NB4 (cell line): Measurements from ENCODE around the gene IREB2.

Source experiments
- DNase-seq: peaks from one replicate; pipeline ENCODE4 v3.0.0; 2010; ENCODE audit warnings: low read depth
- H3K4me3 ChIP-seq: one replicate; pipeline ENCODE4 v1.5.1; 2011; ENCODE audit warnings: mild to moderate bottlenecking, low read depth, low read length, moderate library complexity
- MYC ChIP-seq: IDR thresholded peaks from 2 replicates; pipeline ENCODE4 v1.6.1; 2011; ENCODE audit warnings: low read depth, low read length
- POLR2A ChIP-seq: IDR thresholded peaks from 2 replicates; pipeline ENCODE4 v1.6.1; 2011; ENCODE audit warnings: mild to moderate bottlenecking; ENCODE audit not compliant: insufficient read length; ENCODE audit errors: extremely low read depth
- TF ChIP-seq, protein P1 (sequence below): IDR thresholded peaks from one replicate; pipeline ENCODE4 v1.5.1; 2012; ENCODE audit warnings: low read depth, low read length
- TF ChIP-seq, protein P2 (sequence below): IDR thresholded peaks from 2 replicates; pipeline ENCODE4 v1.6.1; 2011; ENCODE audit warnings: low read depth, low read length

Gene IREB2

DNA sequence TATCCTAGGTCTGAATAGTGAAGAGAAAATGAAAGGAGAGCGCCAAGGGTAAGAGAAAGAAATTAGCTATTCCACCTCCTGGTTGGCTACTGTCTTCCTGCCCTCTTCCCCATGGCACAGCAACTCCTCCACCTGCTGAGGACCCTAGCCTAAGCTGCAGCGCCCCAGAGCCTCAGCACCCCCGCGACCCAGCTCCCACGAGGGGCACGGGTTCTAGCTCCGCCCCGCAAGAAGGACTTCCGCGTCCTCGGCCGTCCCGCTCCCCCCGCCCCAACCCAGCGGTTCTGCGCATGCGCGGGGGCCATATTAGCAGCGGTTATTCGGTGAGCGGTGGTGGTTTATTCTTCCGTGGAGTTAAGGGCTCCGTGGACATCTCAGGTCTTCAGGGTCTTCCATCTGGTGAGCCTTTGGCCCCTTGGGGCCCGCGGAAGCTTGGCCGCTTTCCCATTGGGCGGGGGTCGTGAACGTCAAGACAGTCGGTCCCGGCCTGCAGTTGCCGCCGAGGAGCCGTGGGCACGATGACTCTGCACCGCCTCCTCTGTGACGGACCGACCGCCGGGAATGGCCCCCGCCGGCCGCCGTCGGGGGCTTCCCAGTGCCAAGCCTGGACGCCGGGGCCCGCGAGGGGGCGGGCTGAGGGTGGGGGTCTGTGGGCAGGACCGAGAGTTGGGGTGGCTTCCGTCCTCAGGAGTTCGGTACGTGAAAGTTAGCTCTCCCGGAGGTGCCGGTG, 102.3 kb downstream of the IREB2 start, which contains the start of gene PSMA4:
PSMA4 (plus strand) TSS at position 304 of the 730 bp plus-strand sequence. CDS start 1,484 bp downstream, outside the sequence.
- peak; percentile 94 for DNase-seq
- TF ChIP-seq, protein P1, sequence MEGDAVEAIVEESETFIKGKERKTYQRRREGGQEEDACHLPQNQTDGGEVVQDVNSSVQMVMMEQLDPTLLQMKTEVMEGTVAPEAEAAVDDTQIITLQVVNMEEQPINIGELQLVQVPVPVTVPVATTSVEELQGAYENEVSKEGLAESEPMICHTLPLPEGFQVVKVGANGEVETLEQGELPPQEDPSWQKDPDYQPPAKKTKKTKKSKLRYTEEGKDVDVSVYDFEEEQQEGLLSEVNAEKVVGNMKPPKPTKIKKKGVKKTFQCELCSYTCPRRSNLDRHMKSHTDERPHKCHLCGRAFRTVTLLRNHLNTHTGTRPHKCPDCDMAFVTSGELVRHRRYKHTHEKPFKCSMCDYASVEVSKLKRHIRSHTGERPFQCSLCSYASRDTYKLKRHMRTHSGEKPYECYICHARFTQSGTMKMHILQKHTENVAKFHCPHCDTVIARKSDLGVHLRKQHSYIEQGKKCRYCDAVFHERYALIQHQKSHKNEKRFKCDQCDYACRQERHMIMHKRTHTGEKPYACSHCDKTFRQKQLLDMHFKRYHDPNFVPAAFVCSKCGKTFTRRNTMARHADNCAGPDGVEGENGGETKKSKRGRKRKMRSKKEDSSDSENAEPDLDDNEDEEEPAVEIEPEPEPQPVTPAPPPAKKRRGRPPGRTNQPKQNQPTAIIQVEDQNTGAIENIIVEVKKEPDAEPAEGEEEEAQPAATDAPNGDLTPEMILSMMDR, result no peak
- peak; percentile 97 for TF ChIP-seq MYC
- TF ChIP-seq, protein P2, sequence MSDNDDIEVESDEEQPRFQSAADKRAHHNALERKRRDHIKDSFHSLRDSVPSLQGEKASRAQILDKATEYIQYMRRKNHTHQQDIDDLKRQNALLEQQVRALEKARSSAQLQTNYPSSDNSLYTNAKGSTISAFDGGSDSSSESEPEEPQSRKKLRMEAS, result peak; percentile 84
- TF ChIP-seq POLR2A, result peak; percentile 98
- peak within 1 kb of the TSS; percentile 100 for H3K4me3 ChIP-seq

DNA sequence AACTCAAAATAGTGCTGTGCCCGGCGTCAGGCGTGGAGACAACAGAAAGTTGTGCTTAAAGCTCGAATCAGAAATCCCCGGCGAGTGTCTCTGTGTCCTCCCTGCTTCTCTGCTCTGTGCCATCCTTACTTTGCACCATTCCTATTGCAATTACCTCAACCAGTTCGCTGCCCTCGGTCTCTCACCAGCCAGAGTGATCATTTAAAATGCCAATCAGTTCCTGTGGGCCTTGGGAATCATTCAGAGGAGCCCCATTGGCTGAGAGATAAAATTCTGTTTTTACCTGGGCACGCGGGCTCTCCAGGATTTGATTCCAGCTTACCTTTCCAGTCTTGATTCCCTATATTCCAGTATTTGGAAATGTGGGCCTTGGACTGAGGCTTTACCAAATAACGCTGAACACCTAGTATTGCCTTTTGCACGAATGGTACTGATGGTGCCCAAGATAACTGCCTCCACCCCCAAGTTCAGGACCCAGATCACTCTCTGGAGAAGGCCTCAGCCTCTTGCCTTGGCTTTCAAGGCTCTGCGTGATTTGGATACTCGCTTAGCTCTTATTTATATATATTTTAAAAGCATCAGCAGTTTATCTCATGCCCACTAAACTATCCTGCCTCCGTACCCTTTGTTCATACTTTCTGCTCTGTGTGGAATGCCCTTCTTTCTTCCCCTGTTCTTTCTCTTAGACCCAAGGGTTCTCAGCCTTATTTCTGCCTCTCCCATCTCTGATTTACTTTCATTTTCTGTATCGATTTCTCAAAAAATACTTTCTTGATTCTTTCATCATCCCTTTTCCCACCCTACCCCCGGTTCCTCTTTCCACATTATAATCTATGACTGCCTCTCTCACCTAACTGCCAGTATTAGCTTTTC, 103.1 kb downstream of the IREB2 start:
- DNase-seq, result peak; percentile 52
- TF ChIP-seq MYC (no peak), POLR2A (no peak)
- TF ChIP-seq, protein P1, result no peak
- TF ChIP-seq, protein P2, result no peak
- peak overlapping the region; percentile 100 for H3K4me3 ChIP-seq

DNA sequence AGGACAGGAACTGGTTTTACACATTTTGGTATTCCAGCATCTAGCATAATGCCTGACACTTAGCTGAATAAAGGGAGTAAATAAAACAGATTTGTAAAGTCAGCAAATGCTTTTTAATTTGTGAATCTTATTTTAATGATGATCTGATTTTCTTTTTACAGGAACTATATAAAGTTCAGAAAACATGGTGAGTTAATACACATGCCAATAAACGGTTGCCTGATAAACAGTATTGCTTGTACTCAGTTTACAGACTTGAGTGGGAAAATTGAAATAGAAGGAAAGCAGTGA, 103.7 kb downstream of the IREB2 start:
- peak overlapping the region; percentile 100 for H3K4me3 ChIP-seq
- no peak for DNase-seq
- TF ChIP-seq POLR2A, result no peak

DNA sequence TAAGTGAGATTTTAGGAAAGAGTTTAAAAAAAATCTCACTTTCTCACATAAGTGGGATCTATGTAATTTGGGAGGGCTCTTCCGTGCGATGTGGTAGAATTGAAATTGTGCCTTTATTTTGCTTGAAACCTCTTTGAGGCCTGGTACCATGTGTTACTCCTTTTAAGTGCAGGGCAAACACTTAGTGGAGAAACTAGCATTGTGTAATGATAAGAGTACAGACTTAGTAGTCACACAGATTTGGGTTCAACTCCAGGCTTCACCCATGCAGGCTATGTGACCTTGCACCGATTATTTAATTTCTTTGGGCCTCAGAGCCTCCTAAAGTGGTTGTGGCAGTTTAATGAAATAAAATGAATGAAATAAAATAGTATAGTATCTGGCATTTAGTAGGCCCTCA, 104.6 kb downstream of the IREB2 start:
- no peak for DNase-seq
- TF ChIP-seq, protein P2, result no peak
- TF ChIP-seq MYC, result no peak
- TF ChIP-seq, protein P1, result no peak
- TF ChIP-seq POLR2A, result no peak
- peak overlapping the region; percentile 100 for H3K4me3 ChIP-seq

DNA sequence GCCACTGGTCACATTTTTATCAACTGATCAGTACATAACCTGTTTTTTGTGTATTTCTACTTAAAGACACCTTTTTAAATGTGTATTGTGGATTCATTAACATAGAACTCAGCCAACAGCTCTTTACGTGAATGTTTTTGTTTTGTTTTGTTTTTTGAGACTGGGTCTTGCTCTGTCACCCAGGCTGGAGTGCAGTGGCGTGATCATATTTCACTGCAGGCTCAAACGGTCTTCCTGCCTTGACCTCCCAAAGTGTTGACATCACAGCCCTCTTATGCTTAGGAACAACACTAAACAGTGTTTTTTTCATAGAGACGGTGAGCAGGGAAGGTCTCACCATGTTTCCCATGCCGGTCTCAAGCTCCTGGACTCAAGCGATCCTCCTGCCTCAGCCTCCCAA, 112.2 kb downstream of the IREB2 start:
- TF ChIP-seq, protein P1, result no peak
- TF ChIP-seq POLR2A, result no peak
- TF ChIP-seq, protein P2, result no peak
- TF ChIP-seq MYC, result no peak
- no peak overlapping the region for H3K4me3 ChIP-seq
- no peak for DNase-seq

DNA sequence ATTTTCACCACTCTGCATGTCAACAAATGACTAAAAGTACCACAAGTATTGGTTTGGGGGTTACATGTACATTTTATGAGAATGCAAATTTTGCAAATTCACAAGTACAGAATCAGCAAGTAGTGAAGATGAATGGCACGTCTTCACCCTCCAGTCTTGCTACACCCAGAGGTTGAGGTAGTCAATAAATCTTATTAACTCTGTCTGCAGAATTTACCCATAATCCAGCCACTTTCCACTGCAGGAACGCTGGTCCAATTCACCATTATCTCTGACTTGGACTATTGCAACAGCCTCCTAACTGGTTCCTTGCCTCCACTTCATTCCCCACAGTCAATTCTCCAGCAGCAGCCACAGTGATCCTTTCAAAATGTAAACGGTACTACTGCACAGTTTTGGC, 112.8 kb downstream of the IREB2 start:
- H3K4me3 ChIP-seq, result no peak overlapping the region
- no peak for DNase-seq
- TF ChIP-seq, protein P1, result no peak
- no peak for TF ChIP-seq MYC
- TF ChIP-seq POLR2A, result no peak
- TF ChIP-seq, protein P2, result no peak
